ENCODE measurements around the gene TMUB1. TPM values are rescaled to one million over a fixed set of nuclear protein-coding genes. Genes with fewer than 3 reads are reported as not detected.
A peak's percentile ranks its signal among the peaks of the same experiment; 100 is the strongest.

Gene TMUB1
- total and polyA plus RNA-seq, 9 of the 15 experiments (the other 6 are each of a cell fraction or from before 2014, with no cell fraction given) = 0.14 to 241 (median 74.1) TPM

DNA sequence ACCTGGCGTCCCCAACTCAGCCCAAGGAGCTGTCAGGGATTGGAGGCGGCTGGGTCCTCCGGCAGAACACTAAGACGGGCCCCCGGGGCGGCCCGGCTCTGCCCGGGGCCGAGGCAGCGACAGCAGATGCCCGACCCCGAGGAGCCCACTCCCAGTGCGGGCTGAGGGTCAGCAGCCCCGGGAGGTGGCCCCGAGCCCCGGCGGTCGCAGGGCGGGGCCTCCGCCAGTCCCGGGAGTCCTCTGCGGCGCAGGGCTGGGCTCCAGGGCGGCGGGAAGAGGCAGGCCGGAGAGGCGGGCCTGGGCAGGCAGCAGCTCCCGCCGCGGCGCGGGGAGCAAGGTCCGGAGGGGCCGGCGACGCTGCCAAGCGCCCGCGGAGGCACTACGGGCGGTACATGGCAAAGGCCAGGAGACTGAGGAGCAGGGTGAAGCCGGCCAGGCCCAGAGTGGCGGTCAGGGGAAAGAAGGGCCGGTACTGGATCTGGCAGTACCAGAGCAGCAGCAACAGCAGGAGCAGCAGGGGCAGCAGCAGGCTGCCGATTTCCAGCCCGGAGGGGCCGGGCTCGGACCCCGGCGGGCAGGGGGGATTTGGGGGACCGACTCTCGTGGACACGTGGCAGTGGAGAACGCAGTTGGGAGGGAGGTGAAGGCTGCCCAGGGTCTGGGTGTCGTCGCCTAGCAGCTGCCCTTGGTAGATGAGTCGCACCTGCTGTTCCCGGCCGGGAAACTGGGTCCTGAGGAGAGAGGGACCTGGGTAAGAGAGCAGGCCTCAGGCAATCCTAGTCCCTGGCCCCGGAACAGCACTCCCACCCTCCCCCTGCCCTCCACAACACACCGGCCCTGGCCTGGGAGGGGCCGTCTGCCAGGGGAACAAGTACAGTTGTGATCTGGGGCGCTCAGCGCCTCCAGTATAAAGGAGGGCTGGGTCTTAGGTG lies 1.9 kb downstream of the TMUB1 start:
- intact Hi-C loops (cut with micrococcal nuclease) (loop anchor here (10.0 kb wide), 1 partner anchor 767 kb away; no protein-coding TSS in a partner anchor), in situ Hi-C loops (cut with MboI) (no loop called here)
- FAIRE-seq = no peak
- peak overlapping the region; percentile 89 for H3K4me3 ChIP-seq
- peaks cover 50% of the 10 kb centered on the region for H3K79me2 ChIP-seq (ENCODE audit: control insufficient read depth, insufficient read depth, low read length)
- under 1% methylated on average over 64 of the region's 64 CpGs for WGBS (ENCODE audit: insufficient coverage, low coverage, missing lambda C conversion rate)
- peak in 3 of 4 experiments; percentile 54 to 72 (median 59) for DNase-seq (ENCODE audit: extremely low read depth in 1 of 4, low spot score in 3 of 4)
- H2AFZ ChIP-seq (ENCODE audit: low read depth, low read length) = peak overlapping the region; percentile 23; the same call in 1 of the 2 replicates
- BruUV-seq (replicated peaks) = TSS peak; percentile 55
- ChIA-PET POLR2A (interaction anchor here (0.6 to 3.5 kb wide), 16 partner anchors 10 to 713 kb away, joined by 3 to 24 read pairs (median 6); partner anchors contain the start of genes ABCB8, REPIN1 and SLC4A2), CTCF (ENCODE audit: low intra/inter-chr PET ratio) (no interaction called here)
- peak overlapping the region; percentile 97 for H3K4me2 ChIP-seq (ENCODE audit: insufficient read depth, low read length)
- H3K9me1 ChIP-seq (ENCODE audit: control insufficient read depth, insufficient read depth, low read length) = no peaks in the 10 kb centered on the region
- peaks cover 43% of the 10 kb centered on the region for H3K36me3 ChIP-seq (ENCODE audit: control insufficient read depth, insufficient read depth, low read length)
- ATAC-seq = peak; percentile 50
- peaks cover 5% of the 10 kb centered on the region for H4K20me1 ChIP-seq (replicated peaks; ENCODE audit: control insufficient read depth, insufficient read depth, low read length)
- H3K27me3 ChIP-seq (ENCODE audit: control insufficient read depth in 2 of 2, insufficient read depth in 2 of 2, low read length in 2 of 2) = no peaks in the 10 kb centered on the region
- peak overlapping the region; percentile 94 to 97 for H3K9ac ChIP-seq (ENCODE audit: insufficient read depth in 1 of 2, low read depth in 2 of 2, low read length in 2 of 2)
- peak overlapping the region; percentile 94 for H3K27ac ChIP-seq (ENCODE audit: extremely low read depth, low read depth, low read length)
- no peaks in the 10 kb centered on the region for H3K9me3 ChIP-seq (replicated peaks; ENCODE audit: control insufficient read depth, insufficient read depth, low read depth, low read length)
- H3K4me1 ChIP-seq (replicated peaks in 1 of 2; ENCODE audit: control insufficient read depth in 2 of 2, insufficient read depth in 2 of 2, low read length in 2 of 2) = peaks cover 52 to 85% of the 10 kb centered on the region in 2 experiments
- no peak for TF ChIP-seq SRSF9 (IDR thresholded peaks at IDR 0.05; ENCODE audit: borderline replicate concordance, low read depth, low read length)
- TF ChIP-seq PHB2 (IDR thresholded peaks at IDR 0.05; ENCODE audit: low read depth) = 0 out of 2 replicates have a peak, but pooled peaks have one; percentile 28
- TF ChIP-seq SMC3 (conservative IDR thresholded peaks at IDR 0.05; ENCODE audit: insufficient read depth, low read depth, low read length) = no peak
- TF ChIP-seq TAF15 (IDR thresholded peaks at IDR 0.05; ENCODE audit: low read depth, low read length) = 0 out of 2 replicates have a peak, but pooled peaks have one; percentile 31
- no peak for TF ChIP-seq PTBP1 (IDR thresholded peaks at IDR 0.05; ENCODE audit: low read depth, low read length)
- no peak for TF ChIP-seq ZNF707 (CRISPR knock-in tag; conservative IDR thresholded peaks at IDR 0.05)
- TF ChIP-seq EGR1 (conservative IDR thresholded peaks at IDR 0.05) = no peak
- TF ChIP-seq, protein P1, sequence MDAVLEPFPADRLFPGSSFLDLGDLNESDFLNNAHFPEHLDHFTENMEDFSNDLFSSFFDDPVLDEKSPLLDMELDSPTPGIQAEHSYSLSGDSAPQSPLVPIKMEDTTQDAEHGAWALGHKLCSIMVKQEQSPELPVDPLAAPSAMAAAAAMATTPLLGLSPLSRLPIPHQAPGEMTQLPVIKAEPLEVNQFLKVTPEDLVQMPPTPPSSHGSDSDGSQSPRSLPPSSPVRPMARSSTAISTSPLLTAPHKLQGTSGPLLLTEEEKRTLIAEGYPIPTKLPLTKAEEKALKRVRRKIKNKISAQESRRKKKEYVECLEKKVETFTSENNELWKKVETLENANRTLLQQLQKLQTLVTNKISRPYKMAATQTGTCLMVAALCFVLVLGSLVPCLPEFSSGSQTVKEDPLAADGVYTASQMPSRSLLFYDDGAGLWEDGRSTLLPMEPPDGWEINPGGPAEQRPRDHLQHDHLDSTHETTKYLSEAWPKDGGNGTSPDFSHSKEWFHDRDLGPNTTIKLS (IDR thresholded peaks at IDR 0.05; ENCODE audit: borderline replicate concordance, low read depth) = peak; percentile 64; the same call in 1 of the 2 replicates
- TF ChIP-seq, protein P2, sequence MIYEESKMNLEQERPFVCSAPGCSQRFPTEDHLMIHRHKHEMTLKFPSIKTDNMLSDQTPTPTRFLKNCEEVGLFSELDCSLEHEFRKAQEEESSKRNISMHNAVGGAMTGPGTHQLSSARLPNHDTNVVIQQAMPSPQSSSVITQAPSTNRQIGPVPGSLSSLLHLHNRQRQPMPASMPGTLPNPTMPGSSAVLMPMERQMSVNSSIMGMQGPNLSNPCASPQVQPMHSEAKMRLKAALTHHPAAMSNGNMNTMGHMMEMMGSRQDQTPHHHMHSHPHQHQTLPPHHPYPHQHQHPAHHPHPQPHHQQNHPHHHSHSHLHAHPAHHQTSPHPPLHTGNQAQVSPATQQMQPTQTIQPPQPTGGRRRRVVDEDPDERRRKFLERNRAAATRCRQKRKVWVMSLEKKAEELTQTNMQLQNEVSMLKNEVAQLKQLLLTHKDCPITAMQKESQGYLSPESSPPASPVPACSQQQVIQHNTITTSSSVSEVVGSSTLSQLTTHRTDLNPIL (CRISPR knock-in tag; IDR thresholded peaks at IDR 0.05) = no peak
- no peak for TF ChIP-seq E2F1 (CRISPR knock-in tag; IDR thresholded peaks at IDR 0.05)
- TF ChIP-seq, protein P3, sequence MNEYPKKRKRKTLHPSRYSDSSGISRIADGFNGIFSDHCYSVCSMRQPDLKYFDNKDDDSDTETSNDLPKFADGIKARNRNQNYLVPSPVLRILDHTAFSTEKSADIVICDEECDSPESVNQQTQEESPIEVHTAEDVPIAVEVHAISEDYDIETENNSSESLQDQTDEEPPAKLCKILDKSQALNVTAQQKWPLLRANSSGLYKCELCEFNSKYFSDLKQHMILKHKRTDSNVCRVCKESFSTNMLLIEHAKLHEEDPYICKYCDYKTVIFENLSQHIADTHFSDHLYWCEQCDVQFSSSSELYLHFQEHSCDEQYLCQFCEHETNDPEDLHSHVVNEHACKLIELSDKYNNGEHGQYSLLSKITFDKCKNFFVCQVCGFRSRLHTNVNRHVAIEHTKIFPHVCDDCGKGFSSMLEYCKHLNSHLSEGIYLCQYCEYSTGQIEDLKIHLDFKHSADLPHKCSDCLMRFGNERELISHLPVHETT (CRISPR knock-in tag; conservative IDR thresholded peaks at IDR 0.05 in 1 of 2, IDR thresholded peaks at IDR 0.05 in 1 of 2) = no peak
- no peak for TF ChIP-seq NR2C2 (CRISPR knock-in tag; IDR thresholded peaks at IDR 0.05)
- 0 out of 2 replicates have a peak, but pooled peaks have one; percentile 14 for TF ChIP-seq NR2C2 (tag; IDR thresholded peaks at IDR 0.05)

Measured in K562 (cell line).